ENCODE measurements around the gene DNAH17. TPM values are rescaled to one million over a fixed set of nuclear protein-coding genes. Genes with fewer than 3 reads are reported as not detected.

The DNAH17 gene
- total and polyA plus RNA-seq, 2 of the 13 experiments (the other 11 are each of a cell fraction or from before 2014, with no cell fraction given), result 0.86 to 1.6 TPM

- peak; percentile 80; the same call in 1 of the 2 replicates for TF ChIP-seq TFDP1 (CRISPR knock-in tag; IDR thresholded peaks at IDR 0.05; ENCODE audit: borderline replicate concordance)
- peak; percentile 21 for TF ChIP-seq CCAR2 (optimal IDR thresholded peaks at IDR 0.05; ENCODE audit: low read depth, low read length)
- TF ChIP-seq RELA (CRISPR knock-in tag; IDR thresholded peaks at IDR 0.05), result peak; percentile 48; the same call in 1 of the 2 replicates
- TF ChIP-seq ASH2L (IDR thresholded peaks at IDR 0.05; ENCODE audit: insufficient read length, low read depth, low read length), result peak; percentile 93
- no peak for TF ChIP-seq GZF1 (CRISPR knock-in tag; IDR thresholded peaks at IDR 0.05)
- peak; percentile 79; the same call in 1 of the 2 replicates for TF ChIP-seq ATF2 (CRISPR knock-in tag; IDR thresholded peaks at IDR 0.05)
- TF ChIP-seq ZFP62 (CRISPR knock-in tag; IDR thresholded peaks at IDR 0.05), result no peak
- TF ChIP-seq AHDC1 (CRISPR knock-in tag; IDR thresholded peaks at IDR 0.05; ENCODE audit: borderline replicate concordance), result peak; percentile 57; the same call in 1 of the 2 replicates
- no peak for TF ChIP-seq MBNL3 (CRISPR knock-in tag; conservative IDR thresholded peaks at IDR 0.05)
- TF ChIP-seq GATA4 (IDR thresholded peaks at IDR 0.05; ENCODE audit: borderline replicate concordance, low read depth), result peak; percentile 70
- TF ChIP-seq ZNF142 (CRISPR knock-in tag; IDR thresholded peaks at IDR 0.05), result peak; percentile 40
- no peak; the same call in 1 of the 2 replicates for TF ChIP-seq SOX13 (IDR thresholded peaks at IDR 0.05)
- TF ChIP-seq SOX13 (CRISPR knock-in tag; conservative IDR thresholded peaks at IDR 0.05 in 1 of 2, IDR thresholded peaks at IDR 0.05 in 1 of 2), result peak in 1 of 2 experiments; percentile 85; a peak in 2 of 4 replicates
Measured at GRCh38 chr17:78378225-78379130, 198.7 kb downstream of the DNAH17 start, which contains the start of gene PGS1 (continued).

Data from HepG2 (cell line).